Stimulated activated CD4-positive, alpha-beta T cell treated with anti-CD3 and anti-CD28 coated beads, Interleukin-1b, Interleukin-23, amount 100 ng/mL, for 1 hour (primary cell): ENCODE results near the gene SUGCT.

Experiments
- DNase-seq, 2 donors: peaks; one replicate each; pipeline ENCODE4 v3.0.0-alpha.2; 2020; ENCODE audit warnings: low read depth in 2 of 2

SUGCT gene

GRCh38 chr7:40866601-40867000 is 731.8 kb downstream of the SUGCT start:
- DNase-seq, result no peak

- DNase-seq, result no peak
Observed at GRCh38 chr7:40870108-40870507, 735.3 kb downstream of the SUGCT start.

GRCh38 chr7:40873248-40873647 is 738.4 kb downstream of the SUGCT start:
- DNase-seq, result no peak

- no peak for DNase-seq
Observed at GRCh38 chr7:40874756-40875155, 740.0 kb downstream of the SUGCT start.

- no peak for DNase-seq
Observed at GRCh38 chr7:40876601-40877000, 741.8 kb downstream of the SUGCT start.

- no peak for DNase-seq
Observed at GRCh38 chr7:40879941-40880543, 745.2 kb downstream of the SUGCT start.

GRCh38 chr7:40880581-40880980 is 745.8 kb downstream of the SUGCT start:
- no peak for DNase-seq

GRCh38 chr7:40881405-40881926 is 746.7 kb downstream of the SUGCT start:
- DNase-seq, result no peak

- no peak for DNase-seq
Observed at GRCh38 chr7:40882071-40882658, 747.4 kb downstream of the SUGCT start.

- DNase-seq, result no peak
Observed at GRCh38 chr7:40883826-40884225, 749.0 kb downstream of the SUGCT start.

GRCh38 chr7:40884241-40884640 is 749.4 kb downstream of the SUGCT start:
- DNase-seq, result no peak

GRCh38 chr7:40885503-40885902 is 750.7 kb downstream of the SUGCT start:
- DNase-seq, result no peak

GRCh38 chr7:40887099-40887498 is 752.3 kb downstream of the SUGCT start:
- no peak for DNase-seq

- no peak for DNase-seq
Observed at GRCh38 chr7:40888499-40888898, 753.7 kb downstream of the SUGCT start.

- DNase-seq, result no peak
Observed at GRCh38 chr7:40889099-40889498, 754.3 kb downstream of the SUGCT start.

- DNase-seq, result no peak
Observed at GRCh38 chr7:40889539-40889938, 754.7 kb downstream of the SUGCT start.

GRCh38 chr7:40890088-40890692 is 755.4 kb downstream of the SUGCT start:
- DNase-seq, result no peak

- no peak for DNase-seq
Observed at GRCh38 chr7:40891232-40891631, 756.4 kb downstream of the SUGCT start.

GRCh38 chr7:40899151-40899550 is 764.3 kb downstream of the SUGCT start:
- DNase-seq, result no peak

- no peak for DNase-seq
Observed at GRCh38 chr7:40899636-40900507, 765.1 kb downstream of the SUGCT start.

GRCh38 chr7:40903872-40904271 is 769.1 kb downstream of the SUGCT start:
- DNase-seq, result no peak

- DNase-seq, result no peak
Observed at GRCh38 chr7:40907286-40907685, 772.5 kb downstream of the SUGCT start.
